SK-N-SH (cell line): ENCODE measurements around the gene GIMAP4. TPM values are rescaled to one million over a fixed set of nuclear protein-coding genes. Genes with fewer than 3 reads are reported as not detected.

Experiments used
- CTCF ChIA-PET: fragments of 300-600, 350-600 bp; formaldehyde crosslinking; extraction: SDS; loops from one replicate; lab custom pipeline; 2021; lab: Yijun Ruan, JAX
- POLR2A ChIA-PET: fragments of 350-600 bp; sonication (Branson Sonifier 250); formaldehyde crosslinking; extraction: SDS; loops from one replicate; lab custom pipeline; 2020; ENCODE audit warnings: antibody characterized with exemption, inconsistent platforms; lab: Yijun Ruan, JAX
- DNase-seq: peaks from one replicate; pipeline ENCODE4 v3.0.0; 2012
- H2AFZ ChIP-seq: fragments of 200-600 bp; sonication (generic); 2 replicates; pipeline ENCODE4 v1.8.1; 2016; ENCODE audit warnings: antibody characterized with exemption, mild to moderate bottlenecking, low read depth
- H3F3A ChIP-seq: fragments of 200-600 bp; sonication (generic); replicated peaks from 2 replicates; pipeline ENCODE3; 2016; ENCODE audit warnings: antibody characterized with exemption, mild to moderate bottlenecking; ENCODE audit not compliant: insufficient read depth
- H3K27ac ChIP-seq, 2 experiments: fragments of 200-500 bp in 1 of 2; fragments of 200-600 bp in 1 of 2; sonication (Bioruptor generic) in 1 of 2; sonication (generic), shearing (Covaris generic) in 1 of 2; 2 replicates each; pipeline versions ENCODE4 v1.5.1 to v1.6.1; 2014 to 2016; ENCODE audit warnings: low read depth in 2 of 2, inconsistent platforms in 1 of 2, low read length in 1 of 2, mild to moderate bottlenecking in 1 of 2, mixed read lengths in 1 of 2
- H3K27me3 ChIP-seq: fragments of 200-600 bp; sonication (generic), shearing (Covaris generic); 2 replicates; pipeline ENCODE4 v1.6.1; 2016; ENCODE audit warnings: mixed run types; ENCODE audit not compliant: insufficient read depth
- H3K36me3 ChIP-seq, 2 experiments: fragments of 200-500 bp in 1 of 2; fragments of 200-600 bp in 1 of 2; sonication (Bioruptor generic) in 1 of 2; sonication (generic) in 1 of 2; replicated peaks in 1 of 2; 2 replicates each; pipeline versions ENCODE3 to v1.5.1; 2014 to 2016; ENCODE audit warnings: low read length in 1 of 2, mild to moderate bottlenecking in 1 of 2; ENCODE audit not compliant: insufficient read depth in 2 of 2, control insufficient read depth in 1 of 2
- H3K4me1 ChIP-seq, 2 experiments: fragments of 200-500 bp in 1 of 2; fragments of 200-600 bp in 1 of 2; sonication (Bioruptor generic) in 1 of 2; sonication (generic), shearing (Covaris generic) in 1 of 2; 2 replicates each; pipeline versions ENCODE4 v1.5.1 to v1.6.1; 2014 to 2016; ENCODE audit warnings: low read depth in 1 of 2, low read length in 1 of 2, mixed run types in 1 of 2; ENCODE audit not compliant: insufficient read depth in 2 of 2, control insufficient read depth in 1 of 2
- H3K4me2 ChIP-seq: fragments of 200-600 bp; sonication (generic), shearing (Covaris generic); 2 replicates; pipeline ENCODE4 v1.6.1; 2017; ENCODE audit warnings: mixed run types
- H3K4me3 ChIP-seq, 2 experiments: fragments of 200-500 bp in 1 of 2; fragments of 200-600 bp in 1 of 2; sonication (Bioruptor generic) in 1 of 2; sonication (generic), shearing (Covaris generic) in 1 of 2; 2 replicates each; pipeline versions ENCODE4 v1.5.1 to v1.8.1; 2014 to 2016; ENCODE audit warnings: low read depth in 2 of 2, inconsistent platforms in 1 of 2, low read length in 1 of 2, mild to moderate bottlenecking in 1 of 2, mixed read lengths in 1 of 2, moderate library complexity in 1 of 2
- H3K79me2 ChIP-seq: fragments of 200-600 bp; sonication (generic); 2 replicates; pipeline ENCODE4 v1.8.1; 2017; ENCODE audit warnings: mild to moderate bottlenecking; ENCODE audit not compliant: insufficient read depth
- H3K9ac ChIP-seq: fragments of 200-600 bp; sonication (generic); 2 replicates; pipeline ENCODE4 v1.6.1; 2017; ENCODE audit warnings: mixed run types
- H3K9me2 ChIP-seq: fragments of 200-600 bp; sonication (generic); 2 replicates; pipeline ENCODE4 v1.6.1; 2017; ENCODE audit warnings: mixed run types
- H3K9me3 ChIP-seq: fragments of 200-600 bp; sonication (generic); 2 replicates; pipeline ENCODE4 v1.6.1; 2017; ENCODE audit warnings: mixed run types, mild to moderate bottlenecking, moderate library complexity
- H4K20me1 ChIP-seq: fragments of 200-600 bp; sonication (generic); 2 replicates; pipeline ENCODE4 v1.6.1; 2017; ENCODE audit warnings: mild to moderate bottlenecking, mixed run types; ENCODE audit not compliant: insufficient read depth
- CHD2 ChIP-seq: fragments of 150-350 bp; IDR thresholded peaks from 2 replicates; pipeline ENCODE4 v1.6.1; 2018; ENCODE audit warnings: low read length; ENCODE audit not compliant: partially characterized antibody
- EZH2phosphoT487 ChIP-seq: fragments of 200-600 bp; sonication (generic); IDR thresholded peaks from 2 replicates; pipeline ENCODE4 v1.6.1; 2017; ENCODE audit warnings: low read depth, mixed run types, mild to moderate bottlenecking, antibody characterized with exemption, moderate library complexity, borderline replicate concordance
- FOSL2 ChIP-seq: IDR thresholded peaks from 2 replicates; pipeline ENCODE4 v1.4.0; 2012; ENCODE audit warnings: low read depth, mild to moderate bottlenecking, moderate library complexity, borderline replicate concordance
- FOXJ3 ChIP-seq: sonication (generic); formaldehyde crosslinking; IDR thresholded peaks from 2 replicates; pipeline ENCODE4 v1.5.1; 2020; ENCODE audit warnings: mild to moderate bottlenecking, missing genetic modification reagents
- GABPA ChIP-seq: IDR thresholded peaks from 2 replicates; pipeline ENCODE4 v1.4.0; 2012; ENCODE audit warnings: low read depth, mild to moderate bottlenecking
- JUND ChIP-seq: IDR thresholded peaks from 2 replicates; pipeline ENCODE4 v1.4.0; 2012
- NFIC ChIP-seq: IDR thresholded peaks from 2 replicates; pipeline ENCODE4 v1.4.0; 2012; ENCODE audit warnings: borderline replicate concordance
- NRF1 ChIP-seq: IDR thresholded peaks from 2 replicates; pipeline ENCODE4 v1.6.1; 2012; ENCODE audit warnings: low read depth, mild to moderate bottlenecking, low read length
- RAD21 ChIP-seq: IDR thresholded peaks from 2 replicates; pipeline ENCODE4 v1.6.1; 2012; ENCODE audit warnings: mild to moderate bottlenecking, low read length
- RFX5 ChIP-seq: IDR thresholded peaks from 2 replicates; pipeline ENCODE4 v1.6.1; 2012; ENCODE audit warnings: mild to moderate bottlenecking, improper control_type of control experiment, low read length
- RXRA ChIP-seq: IDR thresholded peaks from 2 replicates; pipeline ENCODE4 v1.4.0; 2012; ENCODE audit warnings: low read depth, mild to moderate bottlenecking, borderline replicate concordance
- SIN3A ChIP-seq: IDR thresholded peaks from 2 replicates; pipeline ENCODE4 v1.6.1; 2012; ENCODE audit warnings: low read depth, mild to moderate bottlenecking, low read length, moderate library complexity, borderline replicate concordance
- SMC3 ChIP-seq: IDR thresholded peaks from 2 replicates; pipeline ENCODE4 v1.6.1; 2012; ENCODE audit warnings: low read depth, low read length, improper control_type of control experiment
- TAF1 ChIP-seq: IDR thresholded peaks from 2 replicates; pipeline ENCODE4 v1.6.1; 2012; ENCODE audit warnings: low read depth, mild to moderate bottlenecking, low read length, moderate library complexity, borderline replicate concordance
- TCF12 ChIP-seq: IDR thresholded peaks from 2 replicates; pipeline ENCODE4 v1.4.0; 2012
- TEAD4 ChIP-seq: IDR thresholded peaks from 2 replicates; pipeline ENCODE4 v1.4.0; 2012; ENCODE audit warnings: mild to moderate bottlenecking, borderline replicate concordance; ENCODE audit not compliant: insufficient read depth
- USF1 ChIP-seq: IDR thresholded peaks from 2 replicates; pipeline ENCODE4 v1.4.0; 2012; ENCODE audit warnings: low read depth, borderline replicate concordance
- USF2 ChIP-seq: fragments of 150-350 bp; IDR thresholded peaks from 2 replicates; pipeline ENCODE4 v1.6.1; 2017; ENCODE audit warnings: antibody characterized with exemption, low read length, low read depth, borderline replicate concordance
- WGBS: methylation state at CpG from one replicate; pipeline ENCODE4 v1.1.6; 2017; ENCODE audit warnings: low lambda C conversion rate; 5-methylcytosine and 5-hydroxymethylcytosine counted together
- polyA plus RNA-seq, 3 experiments: library from polyadenylated mRNA; depleted of rRNA; stranded (reverse); fragments of >200 nt; gene quantifications; 2 replicates each; pipeline ENCODE4 v1.2.3, GENCODE V29; 2012
- TF ChIP-seq, protein P1 (sequence below): IDR thresholded peaks from 2 replicates; pipeline ENCODE4; 2012

Gene GIMAP4
- polyA plus RNA-seq, 1 of the 3 experiments (the other 2 are of a cell fraction), result not detected

- TF ChIP-seq EZH2phosphoT487 (no peak), GABPA (no peak), USF1 (no peak), TEAD4 (no peak), NFIC (no peak), FOSL2 (no peak), SMC3 (no peak)
- 2% methylated on average over 4 of the region's 4 CpGs for WGBS
- Histone ChIP-seq H3F3A (no peaks in the 10 kb centered on the region), H2AFZ (no peak overlapping the region), H3K27ac (no peak overlapping the region), H3K9ac (no peak overlapping the region), H3K4me1 (no peaks in the 10 kb centered on the region), H3K4me2 (no peak overlapping the region), H3K4me3 (no peak overlapping the region), H3K9me3 (peaks cover 6% of the 10 kb centered on the region; the same call in 1 of the 2 replicates), H3K36me3 (no peaks in the 10 kb centered on the region), H4K20me1 (no peaks in the 10 kb centered on the region), H3K27me3 (no peaks in the 10 kb centered on the region), H3K9me2 (no peaks in the 10 kb centered on the region), H3K79me2 (no peaks in the 10 kb centered on the region)
- POLR2A ChIA-PET, result no interaction called here
- no peak for DNase-seq
- CTCF ChIA-PET, result no interaction called here
These were observed 10.6 kb upstream of the GIMAP4 start for GRCh38 chr7:150556521-150557138.

DNA sequence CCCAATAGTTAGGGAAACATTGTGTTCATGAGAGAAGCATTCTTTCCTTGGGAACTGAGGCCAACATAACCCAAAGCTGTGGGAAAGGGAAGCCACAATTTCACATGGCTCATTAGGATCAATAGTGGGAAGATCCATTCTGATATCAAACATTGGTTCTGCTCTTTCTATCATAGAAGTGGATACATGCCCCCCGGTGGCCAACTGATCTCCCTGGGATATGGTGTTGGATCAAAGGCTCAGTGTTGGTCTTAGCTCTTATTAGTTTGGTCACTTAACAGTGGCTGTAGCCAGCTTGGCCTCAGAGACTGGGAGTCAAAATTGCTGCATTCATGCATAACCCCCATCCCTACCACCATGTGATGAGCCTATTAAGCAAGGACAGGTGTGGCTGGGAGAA lies 6.7 kb upstream of the GIMAP4 start:
- POLR2A ChIA-PET, result no interaction called here
- H3K36me3 ChIP-seq, result no peaks in the 10 kb centered on the region
- no peak overlapping the region for H2AFZ ChIP-seq
- TF ChIP-seq RAD21 (no peak), CHD2 (no peak), TCF12 (no peak), FOSL2 (no peak), TAF1 (no peak), RXRA (no peak), SIN3A (no peak), NRF1 (no peak), FOXJ3 (CRISPR knock-in tag) (no peak), EZH2phosphoT487 (no peak), USF2 (no peak), RFX5 (no peak), JUND (no peak)
- TF ChIP-seq, protein P1, sequence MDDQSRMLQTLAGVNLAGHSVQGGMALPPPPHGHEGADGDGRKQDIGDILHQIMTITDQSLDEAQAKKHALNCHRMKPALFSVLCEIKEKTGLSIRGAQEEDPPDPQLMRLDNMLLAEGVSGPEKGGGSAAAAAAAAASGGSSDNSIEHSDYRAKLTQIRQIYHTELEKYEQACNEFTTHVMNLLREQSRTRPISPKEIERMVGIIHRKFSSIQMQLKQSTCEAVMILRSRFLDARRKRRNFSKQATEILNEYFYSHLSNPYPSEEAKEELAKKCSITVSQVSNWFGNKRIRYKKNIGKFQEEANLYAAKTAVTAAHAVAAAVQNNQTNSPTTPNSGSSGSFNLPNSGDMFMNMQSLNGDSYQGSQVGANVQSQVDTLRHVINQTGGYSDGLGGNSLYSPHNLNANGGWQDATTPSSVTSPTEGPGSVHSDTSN, result no peak
- TF ChIP-seq, all 33 proteins: peak for 0
- Histone ChIP-seq H3K9me3 (peaks cover 6% of the 10 kb centered on the region; the same call in 1 of the 2 replicates), H3K9ac (no peak overlapping the region), H3K4me1 (no peaks in the 10 kb centered on the region), H3K4me3 (no peak overlapping the region; a peak in 1 of 4 replicates), H3K4me2 (no peak overlapping the region), H3K27me3 (no peaks in the 10 kb centered on the region), H3K27ac (no peak overlapping the region), H3K9me2 (no peaks in the 10 kb centered on the region), H3K79me2 (no peaks in the 10 kb centered on the region), H3F3A (no peaks in the 10 kb centered on the region), H4K20me1 (no peaks in the 10 kb centered on the region)
- CTCF ChIA-PET, result no interaction called here
- no peak for DNase-seq
- WGBS, result 0% methylated on average over 1 of the region's 1 CpG
